AG20443 (cell line): Measurements from ENCODE around the gene PRKG1.

Experiments used
- DNase-seq: peaks from one replicate; pipeline ENCODE4 v3.0.0; 2012; ENCODE audit warnings: low spot score, mixed read lengths

Gene PRKG1

GRCh38 chr10:51074238-51075028, at the start of gene PRKG1:
Gene PRKG1, plus strand, starts transcription at chr10:51074487.
- DNase-seq: peak; percentile 92

- no peak for DNase-seq
Observed at GRCh38 chr10:51028420-51028819, 45.9 kb upstream of the PRKG1 start.

GRCh38 chr10:51029172-51029641, 45.1 kb upstream of the PRKG1 start:
- peak; percentile 32 for DNase-seq

- no peak for DNase-seq
Observed at GRCh38 chr10:51030480-51030879, 43.8 kb upstream of the PRKG1 start.

GRCh38 chr10:51031950-51032349, 42.3 kb upstream of the PRKG1 start:
- no peak for DNase-seq

GRCh38 chr10:51034769-51035168, 39.5 kb upstream of the PRKG1 start:
- no peak for DNase-seq

GRCh38 chr10:51035344-51035743, 38.9 kb upstream of the PRKG1 start:
- no peak for DNase-seq

GRCh38 chr10:51045871-51046270, 28.4 kb upstream of the PRKG1 start:
- no peak for DNase-seq

- DNase-seq: no peak
Observed at GRCh38 chr10:51046654-51047053, 27.6 kb upstream of the PRKG1 start.

GRCh38 chr10:51047857-51048256, 26.4 kb upstream of the PRKG1 start:
- no peak for DNase-seq

- DNase-seq: no peak
Observed at GRCh38 chr10:51048792-51049191, 25.5 kb upstream of the PRKG1 start.

GRCh38 chr10:51052163-51052562, 22.1 kb upstream of the PRKG1 start:
- DNase-seq: no peak

- DNase-seq: no peak
Observed at GRCh38 chr10:51057925-51058324, 16.4 kb upstream of the PRKG1 start.

GRCh38 chr10:51063166-51063565, 11.1 kb upstream of the PRKG1 start:
- no peak for DNase-seq

- no peak for DNase-seq
Observed at GRCh38 chr10:51063659-51064535, 10.4 kb upstream of the PRKG1 start.

GRCh38 chr10:51066231-51066630, 8.1 kb upstream of the PRKG1 start:
- no peak for DNase-seq

- no peak for DNase-seq
Observed at GRCh38 chr10:51072210-51072609, 2.1 kb upstream of the PRKG1 start.

GRCh38 chr10:51072921-51073434, 1.3 kb upstream of the PRKG1 start:
- DNase-seq: no peak

- DNase-seq: peak; percentile 53
Observed at GRCh38 chr10:51073453-51074237, 642 bp upstream of the PRKG1 start.

- no peak for DNase-seq
Observed at GRCh38 chr10:51075043-51075872, 971 bp downstream of the PRKG1 start.

GRCh38 chr10:51075873-51076229, 1.6 kb downstream of the PRKG1 start:
- DNase-seq: no peak
